Hepatocyte (in vitro differentiated cells): Measurements from ENCODE around the gene FKRP. TPM values are rescaled to one million over a fixed set of nuclear protein-coding genes. Genes with fewer than 3 reads are reported as not detected.

Experiments used
- DNase-seq: peaks from one replicate; pipeline ENCODE4 v3.0.0-alpha.2; 2016; ENCODE audit warnings: low spot score
- H2AFZ ChIP-seq: fragments of 200-600 bp; sonication (generic); 2 replicates; pipeline ENCODE4 v1.6.0; 2016; ENCODE audit warnings: antibody characterized with exemption, mild to moderate bottlenecking
- H3K27ac ChIP-seq: fragments of 200-600 bp; sonication (generic); 2 replicates; pipeline ENCODE4 v1.5.1; 2016; ENCODE audit warnings: mild to moderate bottlenecking
- H3K27me3 ChIP-seq: fragments of 200-600 bp; sonication (generic); 2 replicates; pipeline ENCODE4 v1.6.1; 2016
- H3K36me3 ChIP-seq: fragments of 200-600 bp; sonication (generic); replicated peaks from 2 replicates; pipeline ENCODE4 v1.5.1; 2016; ENCODE audit warnings: low read depth; ENCODE audit not compliant: insufficient read depth
- H3K4me1 ChIP-seq: fragments of 200-600 bp; sonication (generic); 2 replicates; pipeline ENCODE4 v1.5.1; 2016; ENCODE audit warnings: mild to moderate bottlenecking, moderate library complexity; ENCODE audit not compliant: insufficient read depth
- H3K4me2 ChIP-seq: fragments of 200-600 bp; sonication (generic); 2 replicates; pipeline ENCODE4 v1.6.0; 2016
- H3K4me3 ChIP-seq: fragments of 200-600 bp; sonication (generic); 2 replicates; pipeline ENCODE4 v1.5.1; 2016; ENCODE audit warnings: mild to moderate bottlenecking
- H3K79me2 ChIP-seq: fragments of 200-600 bp; sonication (generic); 2 replicates; pipeline ENCODE4 v1.6.0; 2017; ENCODE audit warnings: mild to moderate bottlenecking
- H3K9me2 ChIP-seq: fragments of 200-600 bp; sonication (generic); replicated peaks from 2 replicates; pipeline ENCODE4 v1.6.0; 2017; ENCODE audit warnings: mild to moderate bottlenecking; ENCODE audit not compliant: insufficient read depth
- H3K9me3 ChIP-seq: fragments of 200-600 bp; sonication (generic); 2 replicates; pipeline ENCODE4 v1.5.1; 2016; ENCODE audit warnings: low read depth, mild to moderate bottlenecking
- H4K20me1 ChIP-seq: fragments of 200-600 bp; sonication (generic); 2 replicates; pipeline ENCODE4 v1.6.0; 2016; ENCODE audit warnings: mild to moderate bottlenecking; ENCODE audit not compliant: insufficient read depth, poor library complexity, severe bottlenecking
- CTCF ChIP-seq: fragments of 200-600 bp; sonication (generic); IDR thresholded peaks from 2 replicates; pipeline ENCODE4 v1.5.1; 2016; ENCODE audit warnings: antibody characterized with exemption, mild to moderate bottlenecking; ENCODE audit not compliant: poor library complexity
- EZH2 ChIP-seq: fragments of 200-600 bp; sonication (generic); IDR thresholded peaks from 2 replicates; pipeline ENCODE4 v1.6.1; 2016; ENCODE audit warnings: antibody characterized with exemption, mild to moderate bottlenecking, borderline replicate concordance
- EZH2phosphoT487 ChIP-seq: fragments of 200-600 bp; sonication (generic); IDR thresholded peaks from one replicate; pipeline ENCODE4 v1.6.1; 2018; ENCODE audit warnings: antibody characterized with exemption, mild to moderate bottlenecking, low read depth, moderate library complexity; ENCODE audit not compliant: unreplicated experiment, severe bottlenecking
- WGBS: methylation state at CpG from one replicate; pipeline ENCODE4 v1.1.6; 2016; ENCODE audit warnings: low lambda C conversion rate; ENCODE audit errors: missing lambda C conversion rate; 5-methylcytosine and 5-hydroxymethylcytosine counted together
- polyA plus RNA-seq: library from polyadenylated mRNA; unstranded; fragments of >200 nt; fragmentation: Nextera tagmentation; extraction: Ambion mirVana; gene quantifications from 2 replicates; pipeline ENCODE4 v1.2.1, GENCODE V29; 2016
- total RNA-seq: library from RNA; depleted of rRNA; stranded (reverse); fragments of >200 nt; gene quantifications from 2 replicates; pipeline ENCODE4 v1.2.3, GENCODE V29; 2014

FKRP gene
- total and polyA plus RNA-seq, 2 experiments from 2014 or later: 18.7 to 23.6 TPM

DNA sequence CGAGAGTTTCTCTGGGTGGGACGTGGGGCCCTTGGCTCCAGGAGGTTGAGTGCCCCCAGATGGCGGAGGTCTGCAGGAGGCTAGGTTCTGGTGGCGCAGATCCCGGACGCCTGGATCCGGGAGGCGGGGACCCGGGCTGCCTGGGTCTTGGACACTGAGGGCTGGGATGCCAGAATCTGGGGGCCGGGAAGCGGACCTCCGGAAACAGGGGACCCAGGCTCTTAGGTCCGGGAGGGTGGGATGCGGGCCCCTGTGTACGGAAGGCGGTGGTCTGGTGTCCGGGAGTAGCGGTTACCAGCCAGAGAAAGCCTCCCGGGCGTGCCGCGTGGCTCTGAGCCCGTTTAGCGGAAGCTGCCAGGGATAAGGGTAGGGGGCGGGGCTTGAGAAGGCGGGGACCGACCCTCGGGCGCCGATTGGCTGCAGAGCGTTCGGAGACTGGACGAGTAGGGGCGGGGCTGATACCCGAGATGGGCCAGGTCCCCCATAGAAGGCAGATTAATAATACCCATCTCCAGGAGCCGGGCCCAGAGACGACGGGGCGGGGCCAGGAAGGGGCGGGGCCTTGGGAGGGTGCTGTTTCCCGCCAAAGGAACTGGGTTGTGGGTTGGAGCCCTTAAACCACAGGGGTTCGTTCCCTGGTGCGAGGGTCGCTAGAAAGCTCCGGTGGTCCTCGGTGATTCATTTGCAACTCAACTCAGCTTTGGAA, 42.6 kb downstream of the FKRP start, which contains the start of gene SLC1A5:
Gene SLC1A5, minus strand, starts transcription at position 333 of the 706 bp plus-strand sequence. CDS start 629 bp downstream, outside the sequence.
- WGBS: 2% methylated on average over 31 of the region's 46 CpGs
- Histone ChIP-seq H3K9me2 (no peaks in the 10 kb centered on the region), H3K27me3 (no peaks in the 10 kb centered on the region), H3K4me3 (peak within 1 kb of the TSS; percentile 36), H4K20me1 (peaks cover 4% of the 10 kb centered on the region), H3K79me2 (peaks cover 39% of the 10 kb centered on the region), H2AFZ (peak within 1 kb of the TSS; percentile 4), H3K9me3 (no peaks in the 10 kb centered on the region), H3K36me3 (no peaks in the 10 kb centered on the region), H3K4me2 (peak within 1 kb of the TSS; percentile 87), H3K27ac (peak within 1 kb of the TSS; percentile 98), H3K4me1 (peaks cover 27% of the 10 kb centered on the region)
- DNase-seq: peak; percentile 96
- TF ChIP-seq EZH2: no peak
- TF ChIP-seq EZH2phosphoT487: no peak
- no peak for TF ChIP-seq CTCF

DNA sequence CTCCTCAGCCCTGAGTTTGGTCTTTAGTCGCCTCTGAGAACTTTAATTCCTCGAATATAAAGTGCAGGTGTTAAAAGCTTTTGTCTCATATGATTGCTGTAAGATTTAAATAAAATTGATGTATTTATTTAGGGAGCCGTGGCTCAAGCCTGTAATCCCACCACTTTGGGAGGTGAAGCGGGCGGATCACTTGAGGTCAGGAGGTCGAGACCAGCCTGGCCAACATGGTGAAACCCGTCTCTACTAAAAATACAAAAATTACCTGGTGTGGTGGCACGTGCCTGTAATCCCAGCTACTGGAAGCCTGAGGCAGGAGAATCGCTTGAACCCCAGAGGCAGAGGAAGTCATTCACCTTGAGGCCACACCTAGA, 43.1 kb downstream of the FKRP start:
- Histone ChIP-seq H3K4me3 (no peak overlapping the region), H4K20me1 (peaks cover 4% of the 10 kb centered on the region), H3K27me3 (no peaks in the 10 kb centered on the region), H3K27ac (no peak overlapping the region), H3K36me3 (no peaks in the 10 kb centered on the region), H3K4me2 (peak overlapping the region; percentile 87), H3K79me2 (peaks cover 34% of the 10 kb centered on the region), H2AFZ (no peak overlapping the region), H3K9me3 (no peaks in the 10 kb centered on the region), H3K4me1 (peaks cover 22% of the 10 kb centered on the region), H3K9me2 (no peaks in the 10 kb centered on the region)
- TF ChIP-seq CTCF: no peak
- no peak for TF ChIP-seq EZH2phosphoT487
- no peak for TF ChIP-seq EZH2
- 56% methylated on average over 9 of the region's 9 CpGs for WGBS
- DNase-seq: no peak

GRCh38 chr19:46789371-46789770, 43.5 kb downstream of the FKRP start:
- DNase-seq: no peak
- Histone ChIP-seq H3K4me3 (no peak overlapping the region), H3K79me2 (peaks cover 30% of the 10 kb centered on the region), H3K9me2 (no peaks in the 10 kb centered on the region), H3K4me1 (peaks cover 18% of the 10 kb centered on the region), H3K27me3 (no peaks in the 10 kb centered on the region), H2AFZ (no peak overlapping the region), H3K27ac (no peak overlapping the region), H3K9me3 (no peaks in the 10 kb centered on the region), H3K36me3 (no peaks in the 10 kb centered on the region), H4K20me1 (peaks cover 4% of the 10 kb centered on the region), H3K4me2 (no peak overlapping the region)
- WGBS: 90% methylated on average over 8 of the region's 8 CpGs
- TF ChIP-seq CTCF (no peak), EZH2phosphoT487 (no peak), EZH2 (no peak)
